Thoracic aorta (tissue), 2 donors: ENCODE data around the gene PLCH1. TPM values are rescaled to one million over a fixed set of nuclear protein-coding genes. Genes with fewer than 3 reads are reported as not detected.

Experiments
- ATAC-seq: fragments of 150-250 bp; one replicate; pipeline ENCODE4 v1.8.0; 2017; ENCODE audit warnings: low read depth; ENCODE audit not compliant: insufficient number of reproducible peaks, low FRiP score
- DNase-seq: peaks from one replicate; pipeline ENCODE4 v3.0.0-alpha.2; 2020; ENCODE audit warnings: low spot score
- H3K27ac ChIP-seq, 2 donors: fragments of 200-600 bp; sonication (generic); 1 replicate in 1 of 2; 2 replicates in 1 of 2; pipeline ENCODE4 v1.5.1; 2016; ENCODE audit warnings: mild to moderate bottlenecking in 2 of 2, moderate library complexity in 2 of 2
- H3K27me3 ChIP-seq: fragments of 200-600 bp; sonication (generic); replicated peaks from 2 replicates; pipeline ENCODE4 v1.6.0; 2016; ENCODE audit warnings: mild to moderate bottlenecking; ENCODE audit not compliant: insufficient read depth
- H3K36me3 ChIP-seq: fragments of 200-600 bp; sonication (generic); one replicate; pipeline ENCODE4 v1.5.1; 2016
- H3K4me1 ChIP-seq, 2 donors: fragments of 200-600 bp; sonication (generic); 1 replicate in 1 of 2; 2 replicates in 1 of 2; pipeline versions ENCODE4 v1.5.1 to v1.6.0; 2016; ENCODE audit warnings: low read depth in 2 of 2, mild to moderate bottlenecking in 1 of 2; ENCODE audit not compliant: control insufficient read depth in 1 of 2
- H3K4me3 ChIP-seq: fragments of 200-600 bp; sonication (generic); 2 replicates; pipeline ENCODE4 v1.5.1; 2016; ENCODE audit warnings: mild to moderate bottlenecking
- H3K9me3 ChIP-seq: fragments of 200-600 bp; sonication (generic); 2 replicates; pipeline ENCODE4 v1.5.1; 2016
- CTCF ChIP-seq: fragments of 200-600 bp; sonication (generic); IDR thresholded peaks from one replicate; pipeline ENCODE4 v1.5.1; 2019; ENCODE audit warnings: antibody characterized with exemption
- total RNA-seq, 2 donors: library from RNA; depleted of rRNA; stranded (reverse); fragments of >200 nt; gene quantifications; one replicate each; pipeline versions ENCODE4 v1.1.0 to v1.2.3, GENCODE V29; 2016

The PLCH1 gene
- total RNA-seq, 2 donors from 2014 or later: 0.28 TPM; not detected in 1

- Histone ChIP-seq H3K9me3 (no peaks in the 10 kb centered on the region), H3K4me3 (no peak overlapping the region), H3K36me3 (no peaks in the 10 kb centered on the region), H3K4me1 (no peaks in the 10 kb centered on the region), H3K27ac (no peak overlapping the region), H3K27me3 (no peaks in the 10 kb centered on the region)
- no peak for DNase-seq
- TF ChIP-seq CTCF: no peak
- ATAC-seq: no peak
Measured at GRCh38 chr3:155465664-155466063, 279.2 kb downstream of the PLCH1 start.

GRCh38 chr3:155462672-155463071 is 282.2 kb downstream of the PLCH1 start:
- H3K27me3 ChIP-seq: no peaks in the 10 kb centered on the region
- no peak for TF ChIP-seq CTCF
- H3K4me1 ChIP-seq: no peaks in the 10 kb centered on the region

GRCh38 chr3:155457591-155457990 is 287.3 kb downstream of the PLCH1 start:
- no peak for ATAC-seq
- Histone ChIP-seq H3K27me3 (no peaks in the 10 kb centered on the region), H3K36me3 (no peaks in the 10 kb centered on the region), H3K4me1 (no peaks in the 10 kb centered on the region), H3K9me3 (no peaks in the 10 kb centered on the region), H3K27ac (no peak overlapping the region), H3K4me3 (no peak overlapping the region)
- no peak for DNase-seq
- TF ChIP-seq CTCF: no peak

More at GRCh38 chr3:155462672-155463071, 282.2 kb downstream of the PLCH1 start:
- Histone ChIP-seq H3K27ac (no peak overlapping the region), H3K36me3 (no peaks in the 10 kb centered on the region), H3K9me3 (no peaks in the 10 kb centered on the region), H3K4me3 (no peak overlapping the region)
- no peak for ATAC-seq
- no peak for DNase-seq

- H3K9me3 ChIP-seq: no peaks in the 10 kb centered on the region
- H3K4me3 ChIP-seq: no peak overlapping the region
- H3K4me1 ChIP-seq: no peaks in the 10 kb centered on the region
- TF ChIP-seq CTCF: no peak
- no peaks in the 10 kb centered on the region for H3K36me3 ChIP-seq
- DNase-seq (no peak), ATAC-seq (no peak)
- no peak overlapping the region for H3K27ac ChIP-seq
- no peaks in the 10 kb centered on the region for H3K27me3 ChIP-seq
Measured at GRCh38 chr3:155455765-155456164, 289.1 kb downstream of the PLCH1 start.

- ATAC-seq (no peak), DNase-seq (no peak)
- Histone ChIP-seq H3K9me3 (no peaks in the 10 kb centered on the region), H3K27ac (no peak overlapping the region), H3K4me1 (no peaks in the 10 kb centered on the region), H3K27me3 (no peaks in the 10 kb centered on the region), H3K4me3 (no peak overlapping the region), H3K36me3 (no peaks in the 10 kb centered on the region)
- no peak for TF ChIP-seq CTCF
Measured at GRCh38 chr3:155453512-155453911, 291.4 kb downstream of the PLCH1 start.
